ENCODE data around the gene GPRC6A. TPM values are rescaled to one million over a fixed set of nuclear protein-coding genes. Genes with fewer than 3 reads are reported as not detected.

Gene GPRC6A
- total and polyA plus RNA-seq, 10 of the 15 experiments (the other 5 are each of a cell fraction or from before 2014, with no cell fraction given), result not detected

GRCh38 chr6:116872771-116873170, 43.9 kb upstream of the GPRC6A start:
- RAD21 ChIA-PET (ENCODE audit: unreplicated experiment), result no interaction called here
- no peak for ATAC-seq
- POLR2A ChIA-PET, result no interaction called here
- CTCF ChIA-PET, result no interaction called here
- 60% methylated on average over 4 of the region's 4 CpGs for WGBS (ENCODE audit: insufficient coverage, insufficient replicate concordance, low lambda C conversion rate, missing lambda C conversion rate)
- no peaks in the 10 kb centered on the region for H3K9me3 ChIP-seq (replicated peaks; ENCODE audit: control insufficient read depth, insufficient read depth, low read length)
- no peak for FAIRE-seq
- no peaks in the 10 kb centered on the region for H3K79me2 ChIP-seq (ENCODE audit: control insufficient read depth, insufficient read depth, low read length)
- no peak overlapping the region for H3K4me2 ChIP-seq (ENCODE audit: control insufficient read depth, insufficient read depth)
- H4K20me1 ChIP-seq (ENCODE audit: control insufficient read depth, insufficient read depth), result no peaks in the 10 kb centered on the region
- DNase-seq (ENCODE audit: low read depth, low spot score), result no peak
- no peaks in the 10 kb centered on the region for H3K4me1 ChIP-seq (ENCODE audit: control insufficient read depth, insufficient read depth, low read length)
- BruUV-seq (replicated peaks), result no TSS peak
- no peak overlapping the region for H3K4me3 ChIP-seq
- TF ChIP-seq GATAD2B (conservative IDR thresholded peaks at IDR 0.05; ENCODE audit: low read depth) (no peak), NFYB (IDR thresholded peaks at IDR 0.05; ENCODE audit: insufficient read depth, low read depth, low read length) (no peak), BCLAF1 (IDR thresholded peaks at IDR 0.05) (no peak), POU2F2 (IDR thresholded peaks at IDR 0.05; ENCODE audit: borderline replicate concordance, low read depth, low read length) (no peak), SUZ12 (IDR thresholded peaks at IDR 0.05; ENCODE audit: unreplicated experiment) (no peak), EP300 (IDR thresholded peaks at IDR 0.05; ENCODE audit: borderline replicate concordance in 1 of 2, control insufficient read depth in 1 of 2, low read depth in 2 of 2, low read length in 2 of 2) (no peak)
- H3K27me3 ChIP-seq (replicated peaks in 1 of 2; ENCODE audit: control insufficient read depth in 2 of 2, insufficient read depth in 2 of 2, low read length in 1 of 2), result peaks cover 3 to 8% of the 10 kb centered on the region in 2 experiments
- SMC1A ChIA-PET (ENCODE audit: uncharacterized antibody, unreplicated experiment), result no interaction called here
- intact Hi-C loops (cut with micrococcal nuclease; ENCODE audit: unreplicated experiment), result no loop called here
- in situ Hi-C loops (cut with MboI), result no loop called here
- no peaks in the 10 kb centered on the region for H3K36me3 ChIP-seq (ENCODE audit: control insufficient read depth in 2 of 2, insufficient read depth in 2 of 2, low read length in 1 of 2)
- no peak overlapping the region for H3K27ac ChIP-seq (ENCODE audit: control insufficient read depth, insufficient read depth)
- H2AFZ ChIP-seq (ENCODE audit: control insufficient read depth, low read depth, low read length), result no peak overlapping the region
- H3K9ac ChIP-seq (ENCODE audit: control insufficient read depth, insufficient read depth, low read length), result no peak overlapping the region
